GM12864 (cell line): ENCODE data around the gene GTPBP6.

Source experiments
- DNase-seq: peaks from one replicate; pipeline ENCODE4 v3.0.0-alpha.2; 2011; ENCODE audit warnings: low read depth
- H3K4me3 ChIP-seq: 2 replicates; pipeline ENCODE4 v1.5.1; 2011; ENCODE audit warnings: mild to moderate bottlenecking, low read depth, low read length, control low read depth
- TF ChIP-seq, protein P1 (sequence below): IDR thresholded peaks from 2 replicates; pipeline ENCODE4 v1.5.1; 2011; ENCODE audit warnings: low read depth, mild to moderate bottlenecking, moderate library complexity, low read length, control low read depth, inconsistent platforms; ENCODE audit errors: missing control alignments

Gene GTPBP6

DNA sequence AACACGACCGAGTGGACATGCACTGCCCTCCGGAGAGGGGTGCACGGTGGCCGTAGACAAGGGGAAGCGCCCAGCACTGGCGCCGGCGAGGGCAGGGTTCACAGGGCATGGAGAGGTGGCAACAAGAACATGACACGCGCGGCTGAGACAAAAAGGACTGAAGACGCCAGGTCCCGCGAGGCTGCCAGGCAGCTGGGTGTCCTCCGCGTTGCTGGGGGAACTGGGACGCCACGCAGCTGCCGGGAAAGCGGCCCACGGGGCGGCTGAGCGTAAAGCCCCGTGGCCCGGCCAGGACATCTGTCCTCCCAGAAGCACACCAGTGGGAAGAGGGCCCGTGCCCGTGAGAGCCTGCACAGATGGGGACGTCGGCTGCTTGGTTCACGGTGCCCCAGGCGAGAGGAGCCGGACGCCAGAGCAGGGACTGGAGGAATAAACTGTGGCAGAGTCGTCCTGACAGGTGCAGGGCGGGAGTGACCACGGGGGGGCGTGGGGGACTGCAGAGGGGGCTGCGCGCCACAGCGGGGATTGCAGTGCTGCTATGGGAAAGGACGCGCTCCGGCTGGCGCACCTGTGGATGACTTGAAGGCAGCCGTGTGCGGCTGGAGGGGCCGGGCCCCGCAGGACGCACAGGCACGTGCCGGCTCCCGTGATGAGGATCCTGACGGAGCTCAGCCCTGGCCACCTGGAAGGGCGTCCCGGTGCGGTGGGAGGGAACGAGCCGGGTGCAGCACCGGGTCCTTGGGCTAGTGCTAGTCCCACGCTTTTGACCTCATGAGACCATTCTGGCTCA is 32.1 kb upstream of the GTPBP6 start:
- DNase-seq, result no peak
- TF ChIP-seq, protein P1, sequence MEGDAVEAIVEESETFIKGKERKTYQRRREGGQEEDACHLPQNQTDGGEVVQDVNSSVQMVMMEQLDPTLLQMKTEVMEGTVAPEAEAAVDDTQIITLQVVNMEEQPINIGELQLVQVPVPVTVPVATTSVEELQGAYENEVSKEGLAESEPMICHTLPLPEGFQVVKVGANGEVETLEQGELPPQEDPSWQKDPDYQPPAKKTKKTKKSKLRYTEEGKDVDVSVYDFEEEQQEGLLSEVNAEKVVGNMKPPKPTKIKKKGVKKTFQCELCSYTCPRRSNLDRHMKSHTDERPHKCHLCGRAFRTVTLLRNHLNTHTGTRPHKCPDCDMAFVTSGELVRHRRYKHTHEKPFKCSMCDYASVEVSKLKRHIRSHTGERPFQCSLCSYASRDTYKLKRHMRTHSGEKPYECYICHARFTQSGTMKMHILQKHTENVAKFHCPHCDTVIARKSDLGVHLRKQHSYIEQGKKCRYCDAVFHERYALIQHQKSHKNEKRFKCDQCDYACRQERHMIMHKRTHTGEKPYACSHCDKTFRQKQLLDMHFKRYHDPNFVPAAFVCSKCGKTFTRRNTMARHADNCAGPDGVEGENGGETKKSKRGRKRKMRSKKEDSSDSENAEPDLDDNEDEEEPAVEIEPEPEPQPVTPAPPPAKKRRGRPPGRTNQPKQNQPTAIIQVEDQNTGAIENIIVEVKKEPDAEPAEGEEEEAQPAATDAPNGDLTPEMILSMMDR, result no peak
- no peak overlapping the region for H3K4me3 ChIP-seq

GRCh38 chrX:350148-350533 is 31.5 kb upstream of the GTPBP6 start:
- H3K4me3 ChIP-seq, result no peak overlapping the region
- no peak for DNase-seq
- TF ChIP-seq, protein P1, result no peak

- TF ChIP-seq, protein P1, result no peak
- no peak for DNase-seq
- no peak overlapping the region for H3K4me3 ChIP-seq
Observed at GRCh38 chrX:349702-350101, 31.1 kb upstream of the GTPBP6 start.

- no peak overlapping the region for H3K4me3 ChIP-seq
- no peak for DNase-seq
- TF ChIP-seq, protein P1, result no peak
Observed at GRCh38 chrX:349196-349595, 30.6 kb upstream of the GTPBP6 start.

DNA sequence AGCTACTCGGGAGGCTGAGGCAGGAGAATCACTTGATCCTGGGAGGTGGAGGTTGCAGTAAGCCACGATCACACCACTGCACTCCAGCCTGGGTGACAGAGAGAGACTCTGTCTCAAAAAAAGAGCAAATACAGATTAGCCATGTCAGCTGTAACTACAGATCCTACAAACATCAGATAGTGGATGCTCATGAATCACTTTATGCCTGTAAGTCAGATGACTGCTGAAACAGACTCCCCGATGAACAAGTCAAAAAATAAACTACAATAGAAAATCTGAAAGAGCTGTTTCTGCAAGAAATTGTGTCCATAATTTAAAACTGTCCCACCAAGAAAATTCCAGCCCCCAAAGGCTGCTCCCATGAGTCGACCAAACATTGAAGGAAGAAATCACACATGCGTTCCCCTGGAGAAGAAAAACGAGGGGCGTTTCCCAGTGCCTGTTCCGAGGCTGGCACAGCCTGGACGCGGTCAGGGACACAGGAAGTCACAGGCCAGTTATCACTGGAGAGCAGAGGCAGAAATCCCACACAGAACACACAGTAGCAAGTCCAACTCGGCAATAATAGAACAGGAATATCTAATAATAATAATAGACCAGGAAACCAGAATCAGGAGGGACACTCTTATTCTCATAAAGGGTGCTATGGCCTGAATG is 30.0 kb upstream of the GTPBP6 start:
- TF ChIP-seq, protein P1, result no peak
- no peak for DNase-seq
- no peak overlapping the region for H3K4me3 ChIP-seq

GRCh38 chrX:347351-348117 is 28.9 kb upstream of the GTPBP6 start:
- TF ChIP-seq, protein P1, result no peak
- no peak for DNase-seq

More at GRCh38 chrX:347351-348117, 28.9 kb upstream of the GTPBP6 start:
- no peak overlapping the region for H3K4me3 ChIP-seq
